NCI-H1694 treated with DMSO at 0.1 percent for 48 hours (cell line): ENCODE data around the gene PPFIA3.
"Not testable (repeated sequence)": the region's sequence is repeated elsewhere in the genome, so short reads cannot be mapped to it uniquely, and the experiment has no call there.

ENCODE experiments used
- DNase-seq: peaks from one replicate; lab custom pipeline; 2025; lab: John Stamatoyannopoulos, UW

PPFIA3 gene

GRCh38 chr19:49103331-49104085 lies 15.8 kb upstream of the PPFIA3 start:
- no peak for DNase-seq

- DNase-seq: peak; percentile 90
These were observed 15.0 kb upstream of the PPFIA3 start for GRCh38 chr19:49104229-49104864.

GRCh38 chr19:49106648-49107135 lies 12.7 kb upstream of the PPFIA3 start:
- DNase-seq: peak; percentile 40

GRCh38 chr19:49107625-49108459 lies 11.5 kb upstream of the PPFIA3 start:
- DNase-seq: no peak

- no peak for DNase-seq
These were observed 10.3 kb upstream of the PPFIA3 start for GRCh38 chr19:49109051-49109450.

- no peak for DNase-seq
These were observed 9.6 kb upstream of the PPFIA3 start for GRCh38 chr19:49109569-49110233.

- DNase-seq: no peak
These were observed 8.8 kb upstream of the PPFIA3 start for GRCh38 chr19:49110567-49110966.

- no peak for DNase-seq
These were observed 7.9 kb upstream of the PPFIA3 start for GRCh38 chr19:49111218-49111998.

- DNase-seq: peak; percentile 46
These were observed 5.3 kb upstream of the PPFIA3 start, which contains the start of gene LIN7B for GRCh38 chr19:49113762-49114629. LIN7B (plus strand) TSS chr19:49114370; CDS start chr19:49114405, 35 bp downstream.

- peak; percentile 33 for DNase-seq
These were observed 4.5 kb upstream of the PPFIA3 start for GRCh38 chr19:49114630-49115363.

- no peak for DNase-seq
These were observed 2.8 kb upstream of the PPFIA3 start for GRCh38 chr19:49116544-49116943.

GRCh38 chr19:49117677-49118564 lies 1.4 kb upstream of the PPFIA3 start:
- no peak for DNase-seq

- DNase-seq: peak; percentile 88
These were observed 556 bp upstream of the PPFIA3 start, which contains the start of gene C19orf73 for GRCh38 chr19:49118565-49119410. C19orf73 (minus strand) TSS chr19:49119143; CDS start chr19:49119022, 121 bp downstream.

GRCh38 chr19:49120325-49120683 lies 960 bp downstream of the PPFIA3 start:
- DNase-seq: no peak

- DNase-seq: no peak
These were observed 1.5 kb downstream of the PPFIA3 start for GRCh38 chr19:49120868-49121267.

- not testable (repeated sequence) for DNase-seq
These were observed 2.5 kb downstream of the PPFIA3 start for GRCh38 chr19:49121841-49122240.

GRCh38 chr19:49123285-49123684 lies 3.9 kb downstream of the PPFIA3 start:
- not testable (repeated sequence) for DNase-seq
